Lung (tissue), 12 donors: ENCODE measurements around the gene TMEM86A. TPM values are rescaled to one million over a fixed set of nuclear protein-coding genes. Genes with fewer than 3 reads are reported as not detected.

ENCODE experiments used
- ATAC-seq: fragments of 200-7000 bp; cut with Tn5 transposase; one replicate; pipeline ENCODE4 v1.9.1; 2020; ENCODE audit warnings: moderate number of reproducible peaks; ENCODE audit not compliant: insufficient read depth, low FRiP score
- DNase-seq, 3 donors: peaks; one replicate each; pipeline ENCODE4 v3.0.0-alpha.2; 2013 to 2017
- H3K27ac ChIP-seq, 2 donors: one replicate each; pipeline ENCODE4 v1.5.1; 2013; ENCODE audit warnings: mild to moderate bottlenecking in 2 of 2, moderate library complexity in 2 of 2, control low read depth in 1 of 2, inconsistent platforms in 1 of 2, low read depth in 1 of 2, low read length in 1 of 2
- H3K27me3 ChIP-seq, 3 donors: one replicate each; pipeline ENCODE4 v1.5.1; 2013; ENCODE audit warnings: low read length in 2 of 3; ENCODE audit not compliant: control insufficient read depth in 3 of 3, insufficient read depth in 3 of 3
- H3K36me3 ChIP-seq, 4 donors: one replicate each; pipeline ENCODE4 v1.5.1; 2013; ENCODE audit warnings: low read length in 4 of 4, mild to moderate bottlenecking in 1 of 4, moderate library complexity in 1 of 4; ENCODE audit not compliant: control insufficient read depth in 4 of 4, insufficient read depth in 4 of 4
- H3K4me1 ChIP-seq, 5 donors: one replicate each; pipeline ENCODE4 v1.5.1; 2013; ENCODE audit warnings: low read length in 5 of 5, mild to moderate bottlenecking in 2 of 5, moderate library complexity in 1 of 5; ENCODE audit not compliant: control insufficient read depth in 5 of 5, insufficient read depth in 5 of 5
- H3K4me3 ChIP-seq: one replicate; pipeline ENCODE4 v1.5.1; 2013; ENCODE audit warnings: mild to moderate bottlenecking, control low read depth, moderate library complexity
- H3K9ac ChIP-seq, 2 donors: one replicate each; pipeline ENCODE4 v1.5.1; 2013; ENCODE audit warnings: low read length in 2 of 2, control low read depth in 1 of 2; ENCODE audit not compliant: insufficient read depth in 1 of 2
- H3K9me3 ChIP-seq, 4 donors: one replicate each; pipeline ENCODE4 v1.5.1; 2013; ENCODE audit warnings: low read length in 3 of 4, mild to moderate bottlenecking in 1 of 4, moderate library complexity in 1 of 4; ENCODE audit not compliant: control insufficient read depth in 4 of 4, insufficient read depth in 3 of 4
- CTCF ChIP-seq: IDR thresholded peaks from 2 replicates; pipeline ENCODE4 v1.5.1; 2012; ENCODE audit warnings: mild to moderate bottlenecking; ENCODE audit errors: control extremely low read depth, extremely low read depth
- WGBS, 2 donors: extraction: QIAGEN DNeasy Blood & Tissue Kit; methylation state at CpG; one replicate each; pipeline ENCODE4 v1.1.7; 2013; 5-methylcytosine and 5-hydroxymethylcytosine counted together
- polyA plus RNA-seq, 2 donors: library from polyadenylated mRNA; stranded (reverse); fragments of 200-250 nt; gene quantifications; one replicate each; pipeline ENCODE4 v1.2.1, GENCODE V29; 2013
- total RNA-seq, 2 donors: library from RNA; depleted of rRNA in 1 of 2; stranded (reverse); fragments of >200 nt in 1 of 2; gene quantifications; one replicate each; pipeline ENCODE4 v1.2.1, GENCODE V29; 2014 to 2021
- donor health status: control.
- donor health status: control.
- donor health status: Bipolar disorder and iron deficiency.
- donor health status: healthy.
- donor health status: DM: yes; HTN: yes; CAD: no.

TMEM86A gene
- total and polyA plus RNA-seq, 4 donors = 1.9 to 8.9 (median 2.9) TPM

DNA sequence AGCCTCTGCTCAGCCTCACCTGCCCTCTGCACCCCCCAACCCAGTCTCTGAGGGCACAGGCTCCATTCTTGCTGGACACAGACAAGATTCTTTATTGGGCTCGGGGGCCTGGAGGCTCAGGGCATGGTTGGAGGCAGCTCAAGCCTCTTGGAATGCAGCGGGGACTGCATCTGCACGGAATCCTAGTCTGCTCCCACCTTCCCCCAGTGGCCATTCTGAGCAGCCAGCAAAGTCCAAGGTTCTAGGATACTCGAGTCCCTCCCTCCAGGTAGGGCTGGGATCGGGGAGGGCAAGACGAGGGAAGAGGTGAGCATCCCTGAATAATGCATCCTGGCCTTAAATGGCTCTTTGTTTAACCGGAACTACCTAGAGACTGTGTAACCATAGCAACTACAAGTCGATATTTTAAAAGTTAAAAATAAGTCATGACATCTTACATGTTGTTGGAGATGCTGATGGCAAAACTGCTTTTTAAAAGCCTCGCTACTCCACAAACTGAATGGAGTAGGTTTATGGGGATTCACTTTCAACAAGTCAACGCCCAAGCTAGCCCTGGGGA lies 38.1 kb downstream of the TMEM86A start:
- 65 to 75% methylated on average over 10 of the region's 10 CpGs for WGBS, 2 donors
- Histone ChIP-seq H3K36me3 (no peaks in the 10 kb centered on the region), H3K27me3 (no peaks in the 10 kb centered on the region), H3K27ac (no peak overlapping the region), H3K9ac (no peak overlapping the region), H3K9me3 (no peaks in the 10 kb centered on the region), H3K4me1 (no peaks in the 10 kb centered on the region), H3K4me3 (no peak overlapping the region)
- DNase-seq (no peak), ATAC-seq (no peak)
- TF ChIP-seq CTCF = no peak

DNA sequence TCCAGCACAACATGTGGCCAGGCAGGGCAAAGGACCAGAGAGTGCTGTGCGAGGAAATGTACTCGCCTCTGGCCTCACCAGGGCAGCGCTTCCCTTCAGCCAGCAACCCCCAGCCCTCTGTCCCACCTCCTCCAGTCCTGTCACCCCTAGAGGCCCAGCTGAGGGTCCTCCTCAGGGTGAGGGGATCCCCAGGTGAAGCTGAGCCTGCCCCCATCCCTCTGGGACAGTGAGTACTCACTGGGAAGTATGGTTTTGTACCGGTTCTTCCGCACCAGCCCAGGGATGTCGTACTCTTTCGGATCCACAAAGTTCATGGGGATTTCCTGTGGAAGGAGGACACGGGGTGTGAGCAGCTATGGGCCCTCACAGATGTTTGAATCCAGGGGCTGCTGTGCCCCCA lies 39.1 kb downstream of the TMEM86A start:
- Histone ChIP-seq H3K27ac (no peak overlapping the region), H3K9me3 (no peaks in the 10 kb centered on the region), H3K27me3 (no peaks in the 10 kb centered on the region), H3K4me3 (no peak overlapping the region), H3K36me3 (no peaks in the 10 kb centered on the region), H3K4me1 (no peaks in the 10 kb centered on the region), H3K9ac (no peak overlapping the region)
- 92 to 93% methylated on average over 8 of the region's 8 CpGs for WGBS, 2 donors
- ATAC-seq = no peak
- TF ChIP-seq CTCF = no peak
- DNase-seq = no peak

GRCh38 chr11:18739685-18740084 lies 41.1 kb downstream of the TMEM86A start:
- Histone ChIP-seq H3K4me3 (no peak overlapping the region), H3K4me1 (no peaks in the 10 kb centered on the region), H3K36me3 (no peaks in the 10 kb centered on the region), H3K9ac (no peak overlapping the region), H3K9me3 (no peaks in the 10 kb centered on the region), H3K27ac (no peak overlapping the region), H3K27me3 (no peaks in the 10 kb centered on the region)
- DNase-seq (no peak), ATAC-seq (no peak)
- 74 to 77% methylated on average over 4 of the region's 4 CpGs for WGBS, 2 donors
- TF ChIP-seq CTCF = no peak

DNA sequence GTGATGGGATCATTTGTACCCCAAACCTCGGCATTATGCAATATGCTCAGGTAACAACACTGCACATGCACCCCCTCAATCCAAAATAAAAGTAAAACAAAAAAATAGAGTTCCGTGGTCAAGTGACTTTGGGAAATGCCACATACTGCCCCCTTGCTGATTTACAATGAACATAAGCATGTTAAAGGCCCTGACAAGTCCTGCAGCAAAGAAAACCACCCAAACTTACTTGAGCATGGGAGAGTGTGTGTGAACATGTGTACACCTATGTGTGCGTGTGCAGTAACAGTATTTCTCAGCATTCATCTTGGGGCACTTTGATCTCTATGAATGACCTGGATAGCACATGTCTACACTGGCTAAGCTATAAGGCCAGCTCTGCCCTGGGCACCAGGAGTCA lies 43.2 kb downstream of the TMEM86A start:
- no peak for ATAC-seq
- H3K4me1 ChIP-seq = no peaks in the 10 kb centered on the region
- no peaks in the 10 kb centered on the region for H3K36me3 ChIP-seq
- H3K27me3 ChIP-seq = no peaks in the 10 kb centered on the region
- 90 to 95% methylated on average over 3 of the region's 3 CpGs for WGBS, 2 donors
- DNase-seq = no peak
- no peak overlapping the region for H3K4me3 ChIP-seq
- no peak for TF ChIP-seq CTCF
- H3K9ac ChIP-seq = no peak overlapping the region
- H3K9me3 ChIP-seq = no peaks in the 10 kb centered on the region
- no peak overlapping the region for H3K27ac ChIP-seq
